Keratinocyte (primary cell): ENCODE results near the gene HELZ. TPM values are rescaled to one million over a fixed set of nuclear protein-coding genes. Genes with fewer than 3 reads are reported as not detected.
"Not testable (repeated sequence)": the region's sequence is repeated elsewhere in the genome, so short reads cannot be mapped to it uniquely, and the experiment has no call there.

Experiments
- DNase-seq: peaks from one replicate; pipeline ENCODE4 v3.0.0-alpha.2; 2011; ENCODE audit warnings: low read depth, missing footprints, low spot score
- FAIRE-seq: peaks from 2 replicates; lab custom pipeline; 2011; peaks lifted over from hg19 to GRCh38; lab: Jason Lieb, UNC
- H2AFZ ChIP-seq: 2 replicates; pipeline ENCODE4 v1.6.0; 2012; ENCODE audit warnings: low read length, control low read depth, inconsistent platforms; ENCODE audit not compliant: control insufficient read depth
- H3K27ac ChIP-seq: 2 replicates; pipeline ENCODE4 v1.5.1; 2011; ENCODE audit warnings: low read length; ENCODE audit not compliant: control insufficient read depth, insufficient read depth
- H3K27me3 ChIP-seq: 3 replicates; pipeline ENCODE4 v1.6.0; 2011; ENCODE audit warnings: low read length; ENCODE audit not compliant: control insufficient read depth, insufficient read depth; ENCODE audit errors: extremely low read depth
- H3K36me3 ChIP-seq, 2 experiments: 2 replicates in 1 of 2; 3 replicates in 1 of 2; pipeline ENCODE4 v1.5.1; 2011; ENCODE audit warnings: low read length in 2 of 2, mild to moderate bottlenecking in 1 of 2; ENCODE audit not compliant: control insufficient read depth in 2 of 2, insufficient read depth in 2 of 2; ENCODE audit errors: extremely low read depth in 1 of 2
- H3K4me1 ChIP-seq: 3 replicates; pipeline ENCODE4 v1.5.1; 2011; ENCODE audit warnings: low read length; ENCODE audit not compliant: control insufficient read depth, insufficient read depth; ENCODE audit errors: extremely low read depth
- H3K4me2 ChIP-seq: 3 replicates; pipeline ENCODE4 v1.6.0; 2011; ENCODE audit warnings: low read depth, low read length; ENCODE audit not compliant: control insufficient read depth, insufficient read depth; ENCODE audit errors: extremely low read depth
- H3K4me3 ChIP-seq, 3 experiments: fragments of 200-600 bp in 1 of 3; sonication (generic) in 1 of 3; 2 replicates in 2 of 3; 3 replicates in 1 of 3; pipeline ENCODE4 v1.5.1; 2011 to 2016; ENCODE audit warnings: low read length in 3 of 3, mild to moderate bottlenecking in 3 of 3, control low read depth in 2 of 3, inconsistent platforms in 1 of 3, low read depth in 1 of 3, mixed read lengths in 1 of 3, mixed run types in 1 of 3, moderate library complexity in 1 of 3; ENCODE audit not compliant: control insufficient read depth in 2 of 3, insufficient read depth in 2 of 3; ENCODE audit errors: extremely low read depth in 1 of 3
- H3K79me2 ChIP-seq: 2 replicates; pipeline ENCODE4 v1.6.0; 2012; ENCODE audit warnings: low read length; ENCODE audit not compliant: control insufficient read depth, insufficient read depth
- H3K9ac ChIP-seq: 3 replicates; pipeline ENCODE4 v1.6.0; 2011; ENCODE audit warnings: low read length; ENCODE audit not compliant: control insufficient read depth, insufficient read depth; ENCODE audit errors: extremely low read depth
- H3K9me1 ChIP-seq: 3 replicates; pipeline ENCODE4 v1.6.0; 2011; ENCODE audit warnings: low read length; ENCODE audit not compliant: control insufficient read depth, insufficient read depth; ENCODE audit errors: extremely low read depth
- H3K9me3 ChIP-seq: 2 replicates; pipeline ENCODE4 v1.5.1; 2012; ENCODE audit warnings: low read depth, low read length; ENCODE audit not compliant: control insufficient read depth
- H4K20me1 ChIP-seq: 3 replicates; pipeline ENCODE4 v1.6.0; 2011; ENCODE audit warnings: low read length; ENCODE audit not compliant: control insufficient read depth, insufficient read depth; ENCODE audit errors: extremely low read depth
- CTCF ChIP-seq, 3 experiments: IDR thresholded peaks in 1 of 3; conservative IDR thresholded peaks in 1 of 3; optimal IDR thresholded peaks in 1 of 3; 2 replicates in 2 of 3; 3 replicates in 1 of 3; pipeline versions ENCODE3 to v1.5.1; 2011; ENCODE audit warnings: low read length in 3 of 3, mild to moderate bottlenecking in 3 of 3, moderate library complexity in 2 of 3, control low read depth in 1 of 3, inconsistent platforms in 1 of 3; ENCODE audit not compliant: insufficient read depth in 2 of 3; ENCODE audit errors: extremely low read depth in 1 of 3
- EZH2 ChIP-seq: IDR thresholded peaks from one replicate; pipeline ENCODE4 v1.6.1; 2012; ENCODE audit warnings: inconsistent platforms, mild to moderate bottlenecking, low read length, moderate library complexity
- dilution Hi-C: fragments of 300-500 bp; cut with MboI; formaldehyde crosslinking; loops from one replicate; pipeline ENCODE4 v1.7.0; 2020; ENCODE audit warnings: low sequenced_read_pairs; ENCODE audit not compliant: extremely low pct_ligation_motif_present
- polyA plus RNA-seq, 5 experiments: library from polyadenylated mRNA; depleted of rRNA in 3 of 5; stranded (reverse) in 3 of 5; stranded (forward) in 1 of 5; unstranded in 1 of 5; fragments of >200 nt; gene quantifications; 1 replicate in 1 of 5; 2 replicates in 3 of 5; 3 replicates in 1 of 5; pipeline versions ENCODE4 v1.2.1 to v1.2.3, GENCODE V29; 2011 to 2012; ENCODE audit warnings: missing spikeins in 2 of 5, low read depth in 1 of 5, low replicate concordance in 1 of 5

The HELZ gene
- polyA plus RNA-seq, 1 donor (not counting 4 experiments of a cell fraction or from before 2014, with no cell fraction given): 18.2 TPM

- FAIRE-seq: no peak
- no peak overlapping the region for H3K4me3 ChIP-seq
Observed at GRCh38 chr17:67289181-67289876, 44.3 kb upstream of the HELZ start.

GRCh38 chr17:67286826-67287225 is 41.8 kb upstream of the HELZ start:
- H2AFZ ChIP-seq, H3K36me3 ChIP-seq, H3K9ac ChIP-seq, H3K79me2 ChIP-seq, H4K20me1 ChIP-seq, H3K4me2 ChIP-seq, H3K27ac ChIP-seq, H3K9me1 ChIP-seq, dilution Hi-C loops, H3K4me1 ChIP-seq, FAIRE-seq, H3K9me3 ChIP-seq, DNase-seq, H3K27me3 ChIP-seq, H3K4me3 ChIP-seq: not testable (repeated sequence)

More at GRCh38 chr17:67289181-67289876, 44.3 kb upstream of the HELZ start:
- Histone ChIP-seq H3K27ac (no peak overlapping the region), H3K9me3 (no peaks in the 10 kb centered on the region), H3K9me1 (no peaks in the 10 kb centered on the region), H3K36me3 (no peaks in the 10 kb centered on the region), H4K20me1 (no peaks in the 10 kb centered on the region), H3K9ac (no peak overlapping the region), H3K4me2 (no peak overlapping the region), H2AFZ (no peak overlapping the region), H3K27me3 (no peaks in the 10 kb centered on the region), H3K79me2 (no peaks in the 10 kb centered on the region), H3K4me1 (no peaks in the 10 kb centered on the region)
- no peak for DNase-seq
- TF ChIP-seq CTCF (optimal IDR thresholded peaks at IDR 0.05 in 1 of 3, IDR thresholded peaks at IDR 0.05 in 1 of 3, conservative IDR thresholded peaks at IDR 0.05 in 1 of 3; ENCODE audit: extremely low read depth in 1 of 3, insufficient read depth in 2 of 3, low read length in 3 of 3) (no peak), EZH2 (no peak)
- dilution Hi-C loops: no loop called here

- no peak for DNase-seq
- peaks cover 19% of the 10 kb centered on the region for H3K4me1 ChIP-seq
- no peak overlapping the region for H3K27ac ChIP-seq
- no peak overlapping the region for H3K4me3 ChIP-seq
- H3K9ac ChIP-seq: no peak overlapping the region
- no peak overlapping the region for H3K4me2 ChIP-seq
- H3K27me3 ChIP-seq: no peaks in the 10 kb centered on the region
- H3K36me3 ChIP-seq: no peaks in the 10 kb centered on the region
- no peaks in the 10 kb centered on the region for H4K20me1 ChIP-seq
- FAIRE-seq: no peak
- H3K79me2 ChIP-seq: no peaks in the 10 kb centered on the region
- no peaks in the 10 kb centered on the region for H3K9me1 ChIP-seq
- no peaks in the 10 kb centered on the region for H3K9me3 ChIP-seq
- no peak for TF ChIP-seq CTCF (optimal IDR thresholded peaks at IDR 0.05 in 1 of 3, IDR thresholded peaks at IDR 0.05 in 1 of 3, conservative IDR thresholded peaks at IDR 0.05 in 1 of 3; ENCODE audit: extremely low read depth in 1 of 3, insufficient read depth in 2 of 3, low read length in 3 of 3)
- TF ChIP-seq EZH2: no peak
- dilution Hi-C loops: no loop called here
- H2AFZ ChIP-seq: no peak overlapping the region
Observed at GRCh38 chr17:67285360-67285759, 40.4 kb upstream of the HELZ start.
